Stomach (tissue), 9 donors: Measurements from ENCODE around the gene ABCC1. TPM values are rescaled to one million over a fixed set of nuclear protein-coding genes. Genes with fewer than 3 reads are reported as not detected.
A peak's percentile ranks its signal among the peaks of the same experiment; 100 is the strongest.

ENCODE experiments used
- DNase-seq, 2 donors: peaks; one replicate each; pipeline versions ENCODE4 v3.0.0 to v3.0.0-alpha.2; 2013 to 2019
- H3K27ac ChIP-seq, 5 donors: fragments of 200-600 bp in 4 of 5; sonication (generic) in 4 of 5; one replicate each; pipeline ENCODE4 v1.5.1; 2013 to 2019; ENCODE audit warnings: mild to moderate bottlenecking in 1 of 5, moderate library complexity in 1 of 5
- H3K27me3 ChIP-seq, 3 donors: fragments of 200-600 bp; sonication (generic); one replicate each; pipeline ENCODE4 v1.5.1; 2017 to 2019; ENCODE audit warnings: mixed run types in 1 of 3
- H3K36me3 ChIP-seq, 4 donors: fragments of 200-600 bp; sonication (generic); 1 replicate in 3 of 4; 2 replicates in 1 of 4; pipeline ENCODE4 v1.5.1; 2016 to 2019
- H3K4me1 ChIP-seq, 4 donors: fragments of 200-600 bp; sonication (generic); one replicate each; pipeline ENCODE4 v1.5.1; 2016 to 2019
- H3K4me3 ChIP-seq, 4 donors: fragments of 200-600 bp; sonication (generic) in 3 of 4; one replicate each; pipeline ENCODE4 v1.5.1; 2016 to 2019; ENCODE audit warnings: mild to moderate bottlenecking in 1 of 4
- H3K9me3 ChIP-seq, 4 donors: fragments of 200-600 bp; sonication (generic); one replicate each; pipeline ENCODE4 v1.5.1; 2016 to 2019
- EP300 ChIP-seq: sonication (generic); formaldehyde crosslinking; IDR thresholded peaks from one replicate; pipeline ENCODE4 v1.6.1; 2017; ENCODE audit warnings: antibody characterized with exemption
- POLR2A ChIP-seq, 4 donors: fragments of 450-650 bp; IDR thresholded peaks; one replicate each; pipeline ENCODE4 v1.6.1; 2016; ENCODE audit warnings: antibody characterized with exemption in 4 of 4, control low read depth in 2 of 4, mild to moderate bottlenecking in 1 of 4, moderate library complexity in 1 of 4
- POLR2AphosphoS5 ChIP-seq, 3 donors: sonication (generic); formaldehyde crosslinking; IDR thresholded peaks; one replicate each; pipeline ENCODE4 v1.6.1; 2016; ENCODE audit warnings: antibody characterized with exemption in 3 of 3
- WGBS, 5 donors: extraction: QIAGEN DNeasy Blood & Tissue Kit in 3 of 5; methylation state at CpG; one replicate each; pipeline versions ENCODE4 v1.1.5 to v1.1.7; 2013 to 2018; 5-methylcytosine and 5-hydroxymethylcytosine counted together
- intact Hi-C: fragments of 100-400 bp; cut with DNase I; formaldehyde crosslinking; loops from one replicate; pipeline ENCODE4 v1.15.1; 2023; ENCODE audit warnings: low total_unique reads
- polyA plus RNA-seq, 3 donors: library from polyadenylated mRNA; stranded (reverse); fragments of 200-250 nt; gene quantifications; one replicate each; pipeline ENCODE4 v1.2.3, GENCODE V29; 2013
- total RNA-seq, 5 donors: library from RNA; depleted of rRNA; stranded (reverse); fragments of >200 nt; gene quantifications; one replicate each; pipeline versions ENCODE4 v1.1.0 to v1.2.3, GENCODE V29; 2014 to 2016
- TF ChIP-seq, protein P1 (sequence below), 7 experiments: fragments of 450-650 bp in 4 of 7; fragments of 200-600 bp in 3 of 7; sonication (generic) in 3 of 7; IDR thresholded peaks; one replicate each; pipeline ENCODE4 v1.5.1; 2016 to 2019; ENCODE audit warnings: antibody characterized with exemption in 7 of 7, control low read depth in 2 of 7, mild to moderate bottlenecking in 1 of 7
- donor health status: healthy with polysubstance abuse.
- donor health status: Bipolar disorder and iron deficiency.
- donor health status: healthy.

Gene ABCC1
- total and polyA plus RNA-seq, 8 donors: 2.3 to 105 (median 24.9) TPM

DNA sequence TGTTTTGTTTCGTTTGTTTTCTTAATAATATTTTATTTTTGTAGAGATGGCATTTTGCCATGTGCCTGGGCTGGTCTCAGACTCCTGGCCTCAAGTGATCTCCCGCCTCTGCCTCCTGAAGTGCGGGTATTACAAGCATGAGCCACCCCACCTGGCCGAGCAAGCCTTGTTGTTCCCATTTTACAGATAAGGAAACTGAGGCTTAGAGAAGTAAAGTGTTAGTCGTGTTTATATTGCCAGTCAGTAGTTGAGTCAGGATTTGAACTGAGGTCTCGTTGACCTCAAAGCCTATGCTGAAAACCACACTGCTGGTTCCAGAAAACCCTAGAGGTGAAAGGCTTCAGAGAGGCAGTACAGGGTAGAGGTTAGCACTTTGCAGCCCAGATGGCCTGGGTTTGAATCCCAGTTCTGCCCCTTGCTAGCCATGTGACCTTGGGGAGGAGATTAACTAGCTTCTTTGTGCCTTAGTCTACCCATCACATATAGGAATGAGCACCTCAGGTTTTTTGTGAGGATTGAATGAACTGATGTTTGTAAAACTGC, 171.8 kb downstream of the ABCC1 start:
- Histone ChIP-seq H3K9me3 (peaks cover 0 to 12% (median 4%) of the 10 kb centered on the region in 4 donors), H3K36me3 (peaks cover 41 to 97% (median 92%) of the 10 kb centered on the region in 4 donors), H3K4me3 (no peak overlapping the region), H3K4me1 (peaks cover 0 to 17% (median 10%) of the 10 kb centered on the region in 4 donors), H3K27me3 (no peaks in the 10 kb centered on the region), H3K27ac (peak overlapping the region in 4 of 5 donors; percentile 43 to 73 (median 69))
- DNase-seq: no peak
- intact Hi-C loops: loop anchor here (5.0 to 10.0 kb wide), 2 partner anchors 86 to 244 kb away; no protein-coding TSS in a partner anchor
- no peak for TF ChIP-seq POLR2AphosphoS5 (IDR thresholded peaks at IDR 0.05)
- TF ChIP-seq POLR2A (IDR thresholded peaks at IDR 0.05): no peak
- TF ChIP-seq, protein P1, sequence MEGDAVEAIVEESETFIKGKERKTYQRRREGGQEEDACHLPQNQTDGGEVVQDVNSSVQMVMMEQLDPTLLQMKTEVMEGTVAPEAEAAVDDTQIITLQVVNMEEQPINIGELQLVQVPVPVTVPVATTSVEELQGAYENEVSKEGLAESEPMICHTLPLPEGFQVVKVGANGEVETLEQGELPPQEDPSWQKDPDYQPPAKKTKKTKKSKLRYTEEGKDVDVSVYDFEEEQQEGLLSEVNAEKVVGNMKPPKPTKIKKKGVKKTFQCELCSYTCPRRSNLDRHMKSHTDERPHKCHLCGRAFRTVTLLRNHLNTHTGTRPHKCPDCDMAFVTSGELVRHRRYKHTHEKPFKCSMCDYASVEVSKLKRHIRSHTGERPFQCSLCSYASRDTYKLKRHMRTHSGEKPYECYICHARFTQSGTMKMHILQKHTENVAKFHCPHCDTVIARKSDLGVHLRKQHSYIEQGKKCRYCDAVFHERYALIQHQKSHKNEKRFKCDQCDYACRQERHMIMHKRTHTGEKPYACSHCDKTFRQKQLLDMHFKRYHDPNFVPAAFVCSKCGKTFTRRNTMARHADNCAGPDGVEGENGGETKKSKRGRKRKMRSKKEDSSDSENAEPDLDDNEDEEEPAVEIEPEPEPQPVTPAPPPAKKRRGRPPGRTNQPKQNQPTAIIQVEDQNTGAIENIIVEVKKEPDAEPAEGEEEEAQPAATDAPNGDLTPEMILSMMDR (IDR thresholded peaks at IDR 0.05): no peak
- no peak for TF ChIP-seq EP300
- 75 to 83% (median 78%) methylated on average over 6 of the region's 6 CpGs for WGBS, 5 donors

DNA sequence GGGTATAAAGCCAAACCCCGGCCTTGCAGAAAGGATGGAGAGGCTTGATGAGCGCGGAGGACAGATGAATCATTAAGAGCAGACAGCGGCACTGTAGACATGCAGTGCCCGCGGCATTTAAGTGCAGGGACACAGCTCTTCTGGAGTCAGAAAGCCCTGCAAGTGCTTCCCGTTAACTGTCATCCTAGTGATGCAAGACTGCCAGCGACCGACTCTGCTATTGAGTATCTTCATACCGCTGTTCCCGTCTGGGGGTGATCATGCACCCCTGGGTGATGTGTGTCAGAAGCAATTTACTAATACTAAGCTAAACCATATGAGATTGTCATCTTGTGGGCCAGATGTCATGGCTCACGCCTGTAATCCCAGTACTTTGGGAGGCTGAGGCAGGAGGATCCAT, 172.8 kb downstream of the ABCC1 start:
- WGBS, 5 donors: 91 to 96% (median 95%) methylated on average over 12 of the region's 12 CpGs
- DNase-seq: no peak
- Histone ChIP-seq H3K36me3 (peaks cover 31 to 97% (median 92%) of the 10 kb centered on the region in 4 donors), H3K9me3 (peaks cover 0 to 12% (median 4%) of the 10 kb centered on the region in 4 donors), H3K27me3 (no peaks in the 10 kb centered on the region), H3K27ac (no peak overlapping the region), H3K4me1 (peaks cover 0 to 19% (median 10%) of the 10 kb centered on the region in 4 donors), H3K4me3 (no peak overlapping the region)
- intact Hi-C loops: loop anchor here (5.0 to 10.0 kb wide), 2 partner anchors 87 to 245 kb away; no protein-coding TSS in a partner anchor
- no peak for TF ChIP-seq POLR2AphosphoS5 (IDR thresholded peaks at IDR 0.05)
- no peak for TF ChIP-seq POLR2A (IDR thresholded peaks at IDR 0.05)
- no peak for TF ChIP-seq EP300
- TF ChIP-seq, protein P1 (IDR thresholded peaks at IDR 0.05): no peak

DNA sequence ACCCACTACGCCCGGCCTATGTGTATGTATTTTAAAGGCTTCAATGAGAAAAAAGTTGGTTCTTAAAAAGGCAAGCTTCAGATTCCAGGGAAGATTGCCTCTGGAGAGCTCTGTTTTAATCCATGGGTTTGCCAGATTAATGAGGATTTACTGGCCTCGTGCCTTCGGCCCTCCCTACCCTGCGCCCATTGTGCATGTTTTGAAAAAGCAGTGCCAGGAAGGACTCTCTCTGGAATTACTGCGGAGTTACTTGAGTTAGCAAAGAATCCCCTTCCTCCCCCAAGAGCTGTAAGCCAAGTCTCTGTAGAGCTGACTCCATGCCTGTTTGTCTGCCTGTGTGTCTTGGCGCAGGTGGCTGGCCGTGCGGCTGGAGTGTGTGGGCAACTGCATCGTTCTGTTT, 175.0 kb downstream of the ABCC1 start:
- Histone ChIP-seq H3K9me3 (peaks cover 0 to 12% (median 4%) of the 10 kb centered on the region in 4 donors), H3K4me1 (peaks cover 0 to 20% (median 9%) of the 10 kb centered on the region in 4 donors), H3K27ac (peak overlapping the region in 2 of 5 donors; percentile 5 to 74), H3K4me3 (no peak overlapping the region), H3K27me3 (no peaks in the 10 kb centered on the region), H3K36me3 (peaks cover 32 to 96% (median 89%) of the 10 kb centered on the region in 4 donors)
- WGBS, 5 donors: 76 to 96% (median 90%) methylated on average over 10 of the region's 10 CpGs
- TF ChIP-seq, protein P1 (IDR thresholded peaks at IDR 0.05): no peak
- TF ChIP-seq POLR2A (IDR thresholded peaks at IDR 0.05) (no peak), EP300 (no peak), POLR2AphosphoS5 (IDR thresholded peaks at IDR 0.05) (no peak)
- DNase-seq: no peak
- intact Hi-C loops: loop anchor here (5.0 to 10.0 kb wide), 2 partner anchors 90 to 247 kb away; no protein-coding TSS in a partner anchor

DNA sequence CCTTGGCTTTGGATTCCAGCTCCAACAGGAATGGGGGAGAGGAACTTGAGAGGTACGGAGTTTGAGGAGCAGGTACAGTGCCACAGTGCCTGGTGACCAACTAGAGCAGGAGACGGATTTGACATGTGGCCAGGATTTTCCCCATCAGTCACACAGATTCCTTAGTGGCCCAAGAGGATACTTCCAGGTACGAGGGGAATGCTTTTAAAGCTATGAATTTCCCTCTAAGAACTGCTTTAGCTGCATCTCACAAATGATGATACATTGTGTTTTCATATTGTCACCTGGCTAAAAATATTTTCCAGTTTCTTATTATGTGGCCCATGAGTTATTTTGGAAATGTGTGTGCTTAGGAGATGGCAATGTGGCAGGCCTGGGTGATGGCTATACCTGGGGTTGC, 175.6 kb downstream of the ABCC1 start:
- Histone ChIP-seq H3K4me1 (peaks cover 0 to 15% (median 4%) of the 10 kb centered on the region in 4 donors), H3K27me3 (no peaks in the 10 kb centered on the region), H3K27ac (peak overlapping the region in 2 of 5 donors; percentile 5 to 74), H3K9me3 (peaks cover 0 to 12% (median 4%) of the 10 kb centered on the region in 4 donors), H3K4me3 (no peak overlapping the region), H3K36me3 (peaks cover 37 to 97% (median 89%) of the 10 kb centered on the region in 4 donors)
- WGBS, 5 donors: 97 to 100% (median 98%) methylated on average over 3 of the region's 3 CpGs
- no peak for DNase-seq
- TF ChIP-seq EP300 (no peak), POLR2AphosphoS5 (IDR thresholded peaks at IDR 0.05) (no peak), POLR2A (IDR thresholded peaks at IDR 0.05) (no peak)
- TF ChIP-seq, protein P1 (IDR thresholded peaks at IDR 0.05): no peak
- intact Hi-C loops: loop anchor here (5.0 to 10.0 kb wide), 2 partner anchors 90 to 248 kb away; no protein-coding TSS in a partner anchor
